Ishikawa (cell line): ENCODE data around the gene ZNF469.

Source experiments
- CEBPB ChIP-seq: IDR thresholded peaks from 2 replicates; pipeline ENCODE4 v1.6.1; 2012
- CREB1 ChIP-seq: IDR thresholded peaks from 2 replicates; pipeline ENCODE4 v1.6.1; 2012; ENCODE audit warnings: low read depth
- EGR1 ChIP-seq: IDR thresholded peaks from 2 replicates; pipeline ENCODE4 v1.6.1; 2012
- EP300 ChIP-seq: IDR thresholded peaks from 2 replicates; pipeline ENCODE4 v1.6.1; 2012; ENCODE audit warnings: borderline replicate concordance
- FOXM1 ChIP-seq: IDR thresholded peaks from 2 replicates; pipeline ENCODE4 v1.6.1; 2012; ENCODE audit warnings: low read depth, borderline replicate concordance
- MAX ChIP-seq: IDR thresholded peaks from 2 replicates; pipeline ENCODE4 v1.6.1; 2012
- NFIC ChIP-seq: IDR thresholded peaks from 2 replicates; pipeline ENCODE4 v1.6.1; 2012
- RAD21 ChIP-seq: IDR thresholded peaks from 2 replicates; pipeline ENCODE4 v1.6.1; 2012; ENCODE audit warnings: low read depth
- REST ChIP-seq: IDR thresholded peaks from 2 replicates; pipeline ENCODE4 v1.6.1; 2012; ENCODE audit warnings: low read depth, mild to moderate bottlenecking
- TAF1 ChIP-seq: IDR thresholded peaks from 2 replicates; pipeline ENCODE4 v1.6.1; 2012; ENCODE audit warnings: low read depth, mild to moderate bottlenecking
- TCF12 ChIP-seq: IDR thresholded peaks from 2 replicates; pipeline ENCODE4 v1.6.1; 2012; ENCODE audit warnings: low read depth
- TEAD4 ChIP-seq: IDR thresholded peaks from 2 replicates; pipeline ENCODE4 v1.6.1; 2012
- YY1 ChIP-seq: IDR thresholded peaks from 2 replicates; pipeline ENCODE4 v1.6.1; 2012; ENCODE audit warnings: low read depth
- ZBTB7A ChIP-seq: IDR thresholded peaks from 2 replicates; pipeline ENCODE4 v1.6.1; 2012; ENCODE audit warnings: low read depth
- TF ChIP-seq, protein P1 (sequence below): IDR thresholded peaks from 2 replicates; pipeline ENCODE4 v1.6.1; 2012

Gene ZNF469

GRCh38 chr16:88343271-88343791, 39.4 kb upstream of the ZNF469 start:
- TF ChIP-seq EP300 = no peak
- TF ChIP-seq TCF12 = no peak
- TF ChIP-seq FOXM1 = no peak
- TF ChIP-seq TEAD4 = no peak
- TF ChIP-seq NFIC = no peak
- no peak for TF ChIP-seq ZBTB7A
- no peak for TF ChIP-seq CEBPB
- TF ChIP-seq MAX = no peak
- TF ChIP-seq REST = no peak

GRCh38 chr16:88344411-88345030, 38.2 kb upstream of the ZNF469 start:
- no peak for TF ChIP-seq FOXM1
- TF ChIP-seq ZBTB7A = no peak
- no peak for TF ChIP-seq TCF12
- no peak for TF ChIP-seq REST
- TF ChIP-seq TAF1 = no peak
- no peak for TF ChIP-seq YY1
- no peak for TF ChIP-seq EP300
- no peak for TF ChIP-seq TEAD4
- no peak for TF ChIP-seq NFIC
- TF ChIP-seq CEBPB = no peak
- TF ChIP-seq RAD21 = no peak
- TF ChIP-seq, protein P1, sequence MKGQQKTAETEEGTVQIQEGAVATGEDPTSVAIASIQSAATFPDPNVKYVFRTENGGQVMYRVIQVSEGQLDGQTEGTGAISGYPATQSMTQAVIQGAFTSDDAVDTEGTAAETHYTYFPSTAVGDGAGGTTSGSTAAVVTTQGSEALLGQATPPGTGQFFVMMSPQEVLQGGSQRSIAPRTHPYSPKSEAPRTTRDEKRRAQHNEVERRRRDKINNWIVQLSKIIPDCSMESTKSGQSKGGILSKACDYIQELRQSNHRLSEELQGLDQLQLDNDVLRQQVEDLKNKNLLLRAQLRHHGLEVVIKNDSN = no peak
- TF ChIP-seq MAX = no peak
- TF ChIP-seq CREB1 = no peak
- TF ChIP-seq EGR1 = no peak

GRCh38 chr16:88345031-88345720, 37.6 kb upstream of the ZNF469 start:
- TF ChIP-seq EP300 (no peak), YY1 (no peak), TAF1 (no peak), TEAD4 (no peak), CREB1 (no peak), CEBPB (no peak), REST (no peak)

GRCh38 chr16:88345721-88346560, 36.8 kb upstream of the ZNF469 start:
- TF ChIP-seq TAF1 (no peak), REST (no peak), CEBPB (no peak), EGR1 (no peak), NFIC (no peak), TEAD4 (no peak), MAX (no peak), CREB1 (no peak)
